HEK293 (cell line): ENCODE results near the gene COPG1.

Experiments used
- BCL11A ChIP-seq: fragments of 450-650 bp; formaldehyde crosslinking; IDR thresholded peaks from 2 replicates; pipeline ENCODE4 v1.5.1; 2016; ENCODE audit warnings: low read depth, missing biosample characterization, missing genetic modification characterization
- CTCF ChIP-seq: fragments of 450-650 bp; formaldehyde crosslinking; IDR thresholded peaks from 2 replicates; pipeline ENCODE4 v1.5.1; 2016; ENCODE audit warnings: missing biosample characterization, missing genetic modification characterization
- KLF16 ChIP-seq: fragments of 450-650 bp; formaldehyde crosslinking; IDR thresholded peaks from 2 replicates; pipeline ENCODE4 v1.5.1; 2017; ENCODE audit warnings: missing biosample characterization, missing genetic modification characterization
- TRIM28 ChIP-seq: IDR thresholded peaks from 2 replicates; pipeline ENCODE4 v1.6.1; 2011; ENCODE audit warnings: low read length, control low read depth, borderline replicate concordance
- ZNF280C ChIP-seq: fragments of 450-650 bp; formaldehyde crosslinking; IDR thresholded peaks from 2 replicates; pipeline ENCODE4 v1.5.1; 2016; ENCODE audit warnings: missing biosample characterization, missing genetic modification characterization
- ZNF404 ChIP-seq: fragments of 450-650 bp; formaldehyde crosslinking; IDR thresholded peaks from 2 replicates; pipeline ENCODE4 v1.5.1; 2017; ENCODE audit warnings: missing biosample characterization, missing genetic modification characterization
- ZNF416 ChIP-seq: fragments of 450-650 bp; formaldehyde crosslinking; IDR thresholded peaks from 2 replicates; pipeline ENCODE4 v1.5.1; 2016; ENCODE audit warnings: missing biosample characterization, missing genetic modification characterization
- ZNF558 ChIP-seq: fragments of 450-650 bp; formaldehyde crosslinking; IDR thresholded peaks from 2 replicates; pipeline ENCODE4 v1.5.1; 2016; ENCODE audit warnings: missing biosample characterization, missing genetic modification characterization
- ZNF560 ChIP-seq: fragments of 450-650 bp; formaldehyde crosslinking; IDR thresholded peaks from 2 replicates; pipeline ENCODE4 v1.5.1; 2017; ENCODE audit warnings: missing biosample characterization, missing genetic modification characterization, borderline replicate concordance
- TF ChIP-seq, protein P1 (sequence below): fragments of 450-650 bp; formaldehyde crosslinking; IDR thresholded peaks from 2 replicates; pipeline ENCODE4 v1.5.1; 2016; ENCODE audit warnings: missing biosample characterization, missing genetic modification characterization

- TF ChIP-seq ZNF404 (tag by site-specific recombination) (no peak), CTCF (tag by site-specific recombination) (no peak), ZNF558 (tag by site-specific recombination) (no peak), ZNF416 (no peak), ZNF560 (tag by site-specific recombination) (no peak), KLF16 (tag by site-specific recombination) (no peak), TRIM28 (no peak), BCL11A (tag by site-specific recombination) (no peak), ZNF280C (no peak)
- TF ChIP-seq, protein P1, sequence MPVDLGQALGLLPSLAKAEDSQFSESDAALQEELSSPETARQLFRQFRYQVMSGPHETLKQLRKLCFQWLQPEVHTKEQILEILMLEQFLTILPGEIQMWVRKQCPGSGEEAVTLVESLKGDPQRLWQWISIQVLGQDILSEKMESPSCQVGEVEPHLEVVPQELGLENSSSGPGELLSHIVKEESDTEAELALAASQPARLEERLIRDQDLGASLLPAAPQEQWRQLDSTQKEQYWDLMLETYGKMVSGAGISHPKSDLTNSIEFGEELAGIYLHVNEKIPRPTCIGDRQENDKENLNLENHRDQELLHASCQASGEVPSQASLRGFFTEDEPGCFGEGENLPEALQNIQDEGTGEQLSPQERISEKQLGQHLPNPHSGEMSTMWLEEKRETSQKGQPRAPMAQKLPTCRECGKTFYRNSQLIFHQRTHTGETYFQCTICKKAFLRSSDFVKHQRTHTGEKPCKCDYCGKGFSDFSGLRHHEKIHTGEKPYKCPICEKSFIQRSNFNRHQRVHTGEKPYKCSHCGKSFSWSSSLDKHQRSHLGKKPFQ (tag by site-specific recombination): no peak
Observed at GRCh38 chr3:129280183-129280582, 30.8 kb downstream of the COPG1 start.
